NCI-H2029 (cell line): ENCODE data around the gene CCAR1.
"Not testable (repeated sequence)": the region's sequence is repeated elsewhere in the genome, so short reads cannot be mapped to it uniquely, and the experiment has no call there.

Experiments used
- DNase-seq: peaks from one replicate; lab custom pipeline; 2025; lab: John Stamatoyannopoulos, UW

Gene CCAR1

GRCh38 chr10:68828083-68828601, 107.1 kb downstream of the CCAR1 start:
- DNase-seq, result not testable (repeated sequence)

- DNase-seq, result no peak
These were observed 107.8 kb downstream of the CCAR1 start for GRCh38 chr10:68828833-68829232.

GRCh38 chr10:68829521-68829920, 108.5 kb downstream of the CCAR1 start:
- no peak for DNase-seq

- DNase-seq, result no peak
These were observed 108.9 kb downstream of the CCAR1 start for GRCh38 chr10:68829952-68830351.

- DNase-seq, result no peak
These were observed 111.0 kb downstream of the CCAR1 start for GRCh38 chr10:68831961-68832455.

- DNase-seq, result no peak
These were observed 111.6 kb downstream of the CCAR1 start for GRCh38 chr10:68832601-68833000.

GRCh38 chr10:68837626-68838322, 116.7 kb downstream of the CCAR1 start:
- no peak for DNase-seq

GRCh38 chr10:68840650-68841049, 119.6 kb downstream of the CCAR1 start:
- DNase-seq, result not testable (repeated sequence)
